GM12878 (cell line): ENCODE results near the gene IGF2BP2.

Experiments used
- CTCF ChIP-seq, 3 experiments: IDR thresholded peaks in 2 of 3; conservative IDR thresholded peaks in 1 of 3; 2 replicates each; pipeline ENCODE4 v1.5.1; 2011; ENCODE audit warnings: low read depth in 3 of 3, low read length in 3 of 3, mild to moderate bottlenecking in 3 of 3, control low read depth in 2 of 3, moderate library complexity in 2 of 3, inconsistent platforms in 1 of 3, mixed read lengths in 1 of 3; ENCODE audit not compliant: control insufficient read depth in 2 of 3, insufficient read depth in 1 of 3; ENCODE audit errors: extremely low read depth in 1 of 3
- EZH2 ChIP-seq: IDR thresholded peaks from 2 replicates; pipeline ENCODE4 v1.6.1; 2012; ENCODE audit warnings: low read depth, mild to moderate bottlenecking, control low read depth, inconsistent platforms, low read length, borderline replicate concordance; ENCODE audit not compliant: control insufficient read depth
- USF2 ChIP-seq: IDR thresholded peaks from 2 replicates; pipeline ENCODE4 v1.6.1; 2011; ENCODE audit warnings: low read depth, low read length, improper control_type of control experiment, borderline replicate concordance

- TF ChIP-seq CTCF (IDR thresholded peaks at IDR 0.05 in 2 of 3, conservative IDR thresholded peaks at IDR 0.05 in 1 of 3; ENCODE audit: control insufficient read depth in 2 of 3, extremely low read depth in 1 of 3, insufficient read depth in 1 of 3, low read depth in 3 of 3, low read length in 3 of 3): no peak
- no peak for TF ChIP-seq USF2
- TF ChIP-seq EZH2: no peak
Observed at GRCh38 chr3:185763347-185764005, 61.4 kb downstream of the IGF2BP2 start.
